Prostate gland (tissue), 2 donors: Measurements from ENCODE around the gene BET1. TPM values are rescaled to one million over a fixed set of nuclear protein-coding genes. Genes with fewer than 3 reads are reported as not detected.

Source experiments
- DNase-seq: peaks from one replicate; pipeline ENCODE4 v3.0.0-alpha.2; 2019; ENCODE audit warnings: low spot score
- H3K27ac ChIP-seq, 2 donors: fragments of 200-600 bp; sonication (generic); 2 replicates each; pipeline ENCODE4 v1.5.1; 2017 to 2019
- H3K27me3 ChIP-seq: fragments of 200-600 bp; sonication (generic); replicated peaks from 2 replicates; pipeline ENCODE4 v1.5.1; 2019; ENCODE audit not compliant: insufficient read depth
- H3K36me3 ChIP-seq, 2 donors: fragments of 200-600 bp; sonication (generic); 1 replicate in 1 of 2; 2 replicates in 1 of 2; pipeline versions ENCODE4 v1.5.1 to v1.8.1; 2017 to 2019
- H3K4me1 ChIP-seq: fragments of 200-600 bp; sonication (generic); replicated peaks from 2 replicates; pipeline ENCODE4 v1.5.1; 2019
- H3K4me3 ChIP-seq, 2 donors: fragments of 200-600 bp; sonication (generic); 2 replicates each; pipeline ENCODE4 v1.5.1; 2017 to 2019
- H3K9me3 ChIP-seq: fragments of 200-600 bp; sonication (generic); 2 replicates; pipeline ENCODE4 v1.5.1; 2017
- CTCF ChIP-seq, 4 experiments: fragments of 200-600 bp in 2 of 4; fragments of 450-650 bp in 2 of 4; sonication (generic) in 2 of 4; IDR thresholded peaks; 1 replicate in 3 of 4; 2 replicates in 1 of 4; pipeline ENCODE4 v1.5.1; 2016 to 2019; ENCODE audit warnings: antibody characterized with exemption in 4 of 4, mild to moderate bottlenecking in 2 of 4, moderate library complexity in 2 of 4
- POLR2A ChIP-seq: fragments of 450-650 bp; IDR thresholded peaks from one replicate; pipeline ENCODE4 v1.6.1; 2016; ENCODE audit warnings: antibody characterized with exemption, mild to moderate bottlenecking
- POLR2AphosphoS5 ChIP-seq: sonication (generic); formaldehyde crosslinking; IDR thresholded peaks from one replicate; pipeline ENCODE4 v1.6.1; 2017; ENCODE audit warnings: antibody characterized with exemption
- WGBS: methylation state at CpG from one replicate; pipeline ENCODE4 v1.1.5; 2018; 5-methylcytosine and 5-hydroxymethylcytosine counted together
- intact Hi-C: fragments of 100-400 bp; cut with DNase I; formaldehyde crosslinking; loops from one replicate; pipeline ENCODE4 v1.14.2; 2022
- total RNA-seq, 2 donors: library from RNA; depleted of rRNA; stranded (reverse); fragments of >200 nt; gene quantifications; one replicate each; pipeline ENCODE4 v1.1.0, GENCODE V29; 2016

The BET1 gene
- total RNA-seq, 2 donors from 2014 or later: 18.0 to 25.1 TPM

- H3K27ac ChIP-seq: no peak overlapping the region
- intact Hi-C loops: no loop called here
- 75% methylated on average over 3 of the region's 3 CpGs for WGBS
- H3K4me1 ChIP-seq: no peaks in the 10 kb centered on the region
- no peaks in the 10 kb centered on the region for H3K27me3 ChIP-seq
- H3K9me3 ChIP-seq: no peaks in the 10 kb centered on the region
- DNase-seq: no peak
- no peak for TF ChIP-seq CTCF (IDR thresholded peaks at IDR 0.05)
- no peak for TF ChIP-seq POLR2AphosphoS5
- no peak for TF ChIP-seq POLR2A
- no peaks in the 10 kb centered on the region for H3K36me3 ChIP-seq
- H3K4me3 ChIP-seq: no peak overlapping the region
These were observed 45.9 kb downstream of the BET1 start for GRCh38 chr7:93958216-93958615.

- 97% methylated on average over 1 of the region's 1 CpG for WGBS
These were observed 46.4 kb downstream of the BET1 start for GRCh38 chr7:93957767-93958166.

GRCh38 chr7:93955304-93955703, 48.9 kb downstream of the BET1 start:
- Histone ChIP-seq H3K4me3 (no peak overlapping the region), H3K27me3 (no peaks in the 10 kb centered on the region), H3K4me1 (no peaks in the 10 kb centered on the region), H3K36me3 (no peaks in the 10 kb centered on the region), H3K9me3 (no peaks in the 10 kb centered on the region), H3K27ac (no peak overlapping the region)
- 81% methylated on average over 2 of the region's 2 CpGs for WGBS
- DNase-seq: no peak
- TF ChIP-seq CTCF (IDR thresholded peaks at IDR 0.05) (no peak), POLR2A (no peak), POLR2AphosphoS5 (no peak)
- intact Hi-C loops: no loop called here

More at GRCh38 chr7:93957767-93958166, 46.4 kb downstream of the BET1 start:
- H3K27me3 ChIP-seq: no peaks in the 10 kb centered on the region
- H3K4me1 ChIP-seq: no peaks in the 10 kb centered on the region
- H3K36me3 ChIP-seq: no peaks in the 10 kb centered on the region
- TF ChIP-seq POLR2A: no peak
- no peak for TF ChIP-seq CTCF (IDR thresholded peaks at IDR 0.05)
- no peak overlapping the region for H3K4me3 ChIP-seq
- no peak overlapping the region for H3K27ac ChIP-seq
- DNase-seq: no peak
- no peaks in the 10 kb centered on the region for H3K9me3 ChIP-seq
- intact Hi-C loops: no loop called here

- no peak for DNase-seq
- Histone ChIP-seq H3K4me1 (no peaks in the 10 kb centered on the region), H3K9me3 (no peaks in the 10 kb centered on the region), H3K27me3 (no peaks in the 10 kb centered on the region), H3K27ac (no peak overlapping the region), H3K4me3 (no peak overlapping the region), H3K36me3 (no peaks in the 10 kb centered on the region)
- 44% methylated on average over 1 of the region's 1 CpG for WGBS
- TF ChIP-seq CTCF (IDR thresholded peaks at IDR 0.05): no peak
- TF ChIP-seq POLR2AphosphoS5: no peak
- TF ChIP-seq POLR2A: no peak
- intact Hi-C loops: no loop called here
These were observed 54.7 kb downstream of the BET1 start for GRCh38 chr7:93949423-93949822.

- H3K27ac ChIP-seq: no peak overlapping the region
- no peaks in the 10 kb centered on the region for H3K36me3 ChIP-seq
- no peaks in the 10 kb centered on the region for H3K4me1 ChIP-seq
- 56% methylated on average over 2 of the region's 2 CpGs for WGBS
- intact Hi-C loops: no loop called here
- no peaks in the 10 kb centered on the region for H3K9me3 ChIP-seq
- TF ChIP-seq CTCF (IDR thresholded peaks at IDR 0.05) (no peak), POLR2AphosphoS5 (no peak), POLR2A (no peak)
- no peak overlapping the region for H3K4me3 ChIP-seq
- no peak for DNase-seq
- H3K27me3 ChIP-seq: no peaks in the 10 kb centered on the region
These were observed 55.3 kb downstream of the BET1 start for GRCh38 chr7:93948873-93949272.
